Mesendoderm (in vitro differentiated cells): ENCODE results near the gene QPRT.
"Not testable (repeated sequence)": the region's sequence is repeated elsewhere in the genome, so short reads cannot be mapped to it uniquely, and the experiment has no call there.

Source experiments
- DNase-seq: peaks from one replicate; pipeline ENCODE4 v3.0.0; 2013
- H2AK5ac ChIP-seq: 2 replicates; pipeline ENCODE4 v1.6.1; 2013; ENCODE audit warnings: low read length, inconsistent platforms
- H2BK120ac ChIP-seq: 2 replicates; pipeline ENCODE4 v1.6.1; 2013; ENCODE audit warnings: low read depth, mild to moderate bottlenecking, low read length, moderate library complexity, mixed read lengths
- H2BK15ac ChIP-seq: replicated peaks from 2 replicates; pipeline ENCODE4 v1.6.1; 2013; ENCODE audit warnings: low read depth, mild to moderate bottlenecking, moderate library complexity
- H2BK5ac ChIP-seq: 2 replicates; pipeline ENCODE4 v1.6.1; 2013; ENCODE audit warnings: low read length, inconsistent platforms
- H3K18ac ChIP-seq: 2 replicates; pipeline ENCODE4 v1.6.1; 2013; ENCODE audit warnings: mild to moderate bottlenecking, low read length, mixed read lengths
- H3K23ac ChIP-seq: one replicate; pipeline ENCODE4 v1.6.1; 2013; ENCODE audit warnings: low read length
- H3K27ac ChIP-seq: 2 replicates; pipeline ENCODE4 v1.5.1; 2013; ENCODE audit warnings: low read depth, mild to moderate bottlenecking, inconsistent platforms, low read length, moderate library complexity
- H3K27me3 ChIP-seq: 2 replicates; pipeline ENCODE4 v1.6.1; 2013; ENCODE audit warnings: low read length, control low read depth, mild to moderate bottlenecking, inconsistent platforms; ENCODE audit not compliant: insufficient read depth, poor library complexity
- H3K36me3 ChIP-seq: 2 replicates; pipeline ENCODE4 v1.6.1; 2013; ENCODE audit warnings: low read length, inconsistent platforms; ENCODE audit not compliant: control insufficient read depth, insufficient read depth
- H3K4ac ChIP-seq: one replicate; pipeline ENCODE4 v1.6.1; 2013; ENCODE audit warnings: low read depth, mild to moderate bottlenecking, low read length, moderate library complexity
- H3K4me1 ChIP-seq: 2 replicates; pipeline ENCODE4 v1.6.1; 2013; ENCODE audit warnings: low read depth, low read length, inconsistent platforms; ENCODE audit not compliant: control insufficient read depth
- H3K4me2 ChIP-seq: 2 replicates; pipeline ENCODE4 v1.6.1; 2013; ENCODE audit warnings: low read length
- H3K4me3 ChIP-seq: 2 replicates; pipeline ENCODE4 v1.5.1; 2013; ENCODE audit warnings: mild to moderate bottlenecking, low read length
- H3K56ac ChIP-seq: one replicate; pipeline ENCODE4 v1.6.1; 2013; ENCODE audit warnings: low read length
- H3K79me1 ChIP-seq: 2 replicates; pipeline ENCODE4 v1.6.1; 2013; ENCODE audit warnings: low read length, inconsistent platforms
- H3K79me2 ChIP-seq: 2 replicates; pipeline ENCODE4 v1.6.1; 2013; ENCODE audit warnings: mild to moderate bottlenecking, low read length; ENCODE audit not compliant: control insufficient read depth, insufficient read depth
- H3K9ac ChIP-seq: 2 replicates; pipeline ENCODE4 v1.6.1; 2013; ENCODE audit warnings: low read length, inconsistent platforms
- H4K5ac ChIP-seq: one replicate; pipeline ENCODE4 v1.6.1; 2013; ENCODE audit warnings: low read length
- H4K8ac ChIP-seq: one replicate; pipeline ENCODE4 v1.6.1; 2013; ENCODE audit warnings: low read depth, mild to moderate bottlenecking, control low read depth, low read length, moderate library complexity
- WGBS: extraction: QIAGEN DNeasy Blood & Tissue Kit; methylation state at CpG from one replicate; pipeline ENCODE4 v1.1.7; 2013; ENCODE audit warnings: low lambda C conversion rate, missing lambda C conversion rate; ENCODE audit not compliant: insufficient coverage; ENCODE audit errors: extremely low coverage; 5-methylcytosine and 5-hydroxymethylcytosine counted together

QPRT gene

GRCh38 chr16:29745121-29745852 is 66.3 kb downstream of the QPRT start:
- DNase-seq = no peak
- Histone ChIP-seq H3K36me3 (no peaks in the 10 kb centered on the region), H3K4me3 (no peak overlapping the region), H3K27me3 (no peaks in the 10 kb centered on the region), H3K27ac (no peak overlapping the region), H4K5ac (no peak overlapping the region), H2BK15ac (no peak overlapping the region), H3K4me1 (no peaks in the 10 kb centered on the region), H3K23ac (no peak overlapping the region), H3K18ac (no peak overlapping the region), H2AK5ac (no peak overlapping the region), H3K79me1 (no peaks in the 10 kb centered on the region), H2BK5ac (no peak overlapping the region), H3K4ac (no peak overlapping the region), H3K79me2 (no peaks in the 10 kb centered on the region), H3K56ac (no peak overlapping the region), H3K4me2 (no peak overlapping the region), H4K8ac (no peak overlapping the region), H2BK120ac (no peak overlapping the region), H3K9ac (no peak overlapping the region)
- WGBS = no CpG with 5 or more reads among the region's 16 CpGs

- no peak within 1 kb of the TSS for H3K4ac ChIP-seq
- WGBS = no CpG with 5 or more reads among the region's 12 CpGs
- no peak within 1 kb of the TSS for H3K27ac ChIP-seq
- no peak within 1 kb of the TSS for H2BK15ac ChIP-seq
- H3K18ac ChIP-seq = no peak within 1 kb of the TSS
- no peak within 1 kb of the TSS for H3K4me2 ChIP-seq
- no peaks in the 10 kb centered on the region for H3K4me1 ChIP-seq
- H3K9ac ChIP-seq = no peak within 1 kb of the TSS
- no peak within 1 kb of the TSS for H2BK5ac ChIP-seq
- no peaks in the 10 kb centered on the region for H3K27me3 ChIP-seq
- H2BK120ac ChIP-seq = no peak within 1 kb of the TSS
- H3K79me1 ChIP-seq = no peaks in the 10 kb centered on the region
- H3K79me2 ChIP-seq = no peaks in the 10 kb centered on the region
- no peak within 1 kb of the TSS for H4K8ac ChIP-seq
- H3K56ac ChIP-seq = no peak within 1 kb of the TSS
- no peak within 1 kb of the TSS for H3K4me3 ChIP-seq
- H2AK5ac ChIP-seq = no peak within 1 kb of the TSS
- no peak within 1 kb of the TSS for H4K5ac ChIP-seq
- no peak within 1 kb of the TSS for H3K23ac ChIP-seq
- DNase-seq = no peak
- H3K36me3 ChIP-seq = no peaks in the 10 kb centered on the region
Measured at GRCh38 chr16:29745853-29746345, 66.9 kb downstream of the QPRT start, which contains the start of gene C16orf54. Gene C16orf54 (minus strand): TSS chr16:29745990. CDS start chr16:29744951, 1,039 bp downstream.

DNA sequence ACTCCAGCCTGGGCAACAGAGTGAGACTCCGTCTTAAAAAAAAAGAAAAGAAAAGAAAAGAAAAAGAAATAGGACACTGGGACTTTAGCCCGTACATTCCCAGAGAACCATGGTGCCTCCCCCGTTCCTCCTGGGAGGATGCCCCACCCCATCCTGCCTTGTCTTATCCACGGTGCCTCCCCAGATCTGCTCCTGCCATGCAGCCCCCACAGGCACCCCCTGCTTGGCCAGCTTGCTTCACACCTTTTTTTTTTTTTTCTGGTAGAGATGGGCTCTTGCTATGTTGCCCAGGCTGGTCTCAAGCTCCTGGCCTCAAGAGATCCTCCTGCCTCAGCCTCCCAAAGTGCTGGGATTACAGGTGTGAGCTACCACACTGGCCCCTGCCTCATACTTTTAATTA is 67.5 kb downstream of the QPRT start:
- not testable (repeated sequence) for H3K79me1 ChIP-seq, H3K4ac ChIP-seq, H3K4me1 ChIP-seq, H3K23ac ChIP-seq, H2AK5ac ChIP-seq, H3K4me2 ChIP-seq, H2BK120ac ChIP-seq, H3K18ac ChIP-seq, H2BK15ac ChIP-seq, H4K8ac ChIP-seq, H3K36me3 ChIP-seq, H3K4me3 ChIP-seq, H2BK5ac ChIP-seq, H3K27me3 ChIP-seq, DNase-seq, H3K79me2 ChIP-seq, H3K56ac ChIP-seq, H4K5ac ChIP-seq, H3K27ac ChIP-seq, H3K9ac ChIP-seq
- WGBS = no CpG with 5 or more reads among the region's 4 CpGs
